Upper lobe of left lung (tissue), 4 donors: ENCODE data around the gene FNTB.

ENCODE experiments used
- CTCF ChIP-seq, 6 experiments: fragments of 450-650 bp in 4 of 6; fragments of 200-600 bp in 2 of 6; sonication (generic) in 2 of 6; IDR thresholded peaks; one replicate each; pipeline ENCODE4 v1.5.1; 2016 to 2019; ENCODE audit warnings: antibody characterized with exemption in 6 of 6
- POLR2A ChIP-seq, 4 donors: fragments of 450-650 bp; IDR thresholded peaks; one replicate each; pipeline ENCODE4 v1.5.1; 2016 to 2017; ENCODE audit warnings: antibody characterized with exemption in 4 of 4, mild to moderate bottlenecking in 2 of 4

GRCh38 chr14:64944861-64945260 is 41.8 kb upstream of the FNTB start:
- TF ChIP-seq CTCF (IDR thresholded peaks at IDR 0.05) (no peak), POLR2A (IDR thresholded peaks at IDR 0.05) (no peak)
